Astrocyte of the spinal cord (primary cell): ENCODE data around the gene TYROBP.
A peak's percentile ranks its signal among the peaks of the same experiment; 100 is the strongest.

Source experiments
- DNase-seq: peaks from one replicate; pipeline ENCODE4 v3.0.0; 2011; ENCODE audit warnings: low read depth, low spot score
- H3K4me3 ChIP-seq: 2 replicates; pipeline ENCODE4 v1.5.1; 2011; ENCODE audit warnings: low read depth, mild to moderate bottlenecking, low read length, moderate library complexity
- in situ Hi-C: cut with HindIII; loops from 2 replicates; pipeline ENCODE4 v1.10.0; 2017; ENCODE audit warnings: low sequenced_read_pairs
- TF ChIP-seq, protein P1 (sequence below): IDR thresholded peaks from 2 replicates; pipeline ENCODE4 v1.5.1; 2012; ENCODE audit warnings: low read depth, mild to moderate bottlenecking, low read length, inconsistent platforms

Gene TYROBP

DNA sequence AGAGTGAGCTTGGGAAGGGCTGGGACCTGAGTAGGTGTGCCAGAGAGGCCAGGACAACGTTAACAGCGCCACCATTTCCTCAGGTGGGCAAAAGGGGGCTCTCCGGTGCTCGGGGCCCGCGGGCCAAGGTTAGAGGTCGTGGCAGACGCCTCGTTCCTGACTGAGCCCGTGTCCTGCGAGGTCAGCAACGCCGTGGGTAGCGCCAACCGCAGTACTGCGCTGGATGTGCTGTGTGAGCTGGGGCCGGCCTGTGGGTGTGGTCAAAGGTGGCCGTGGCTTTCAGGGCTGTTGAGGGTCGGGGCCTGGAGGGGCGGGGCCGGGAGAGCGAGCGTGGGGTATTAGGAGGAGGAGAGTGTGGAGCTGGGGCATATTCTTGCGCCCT is 47.7 kb downstream of the TYROBP start:
- in situ Hi-C loops = no loop called here
- TF ChIP-seq, protein P1, sequence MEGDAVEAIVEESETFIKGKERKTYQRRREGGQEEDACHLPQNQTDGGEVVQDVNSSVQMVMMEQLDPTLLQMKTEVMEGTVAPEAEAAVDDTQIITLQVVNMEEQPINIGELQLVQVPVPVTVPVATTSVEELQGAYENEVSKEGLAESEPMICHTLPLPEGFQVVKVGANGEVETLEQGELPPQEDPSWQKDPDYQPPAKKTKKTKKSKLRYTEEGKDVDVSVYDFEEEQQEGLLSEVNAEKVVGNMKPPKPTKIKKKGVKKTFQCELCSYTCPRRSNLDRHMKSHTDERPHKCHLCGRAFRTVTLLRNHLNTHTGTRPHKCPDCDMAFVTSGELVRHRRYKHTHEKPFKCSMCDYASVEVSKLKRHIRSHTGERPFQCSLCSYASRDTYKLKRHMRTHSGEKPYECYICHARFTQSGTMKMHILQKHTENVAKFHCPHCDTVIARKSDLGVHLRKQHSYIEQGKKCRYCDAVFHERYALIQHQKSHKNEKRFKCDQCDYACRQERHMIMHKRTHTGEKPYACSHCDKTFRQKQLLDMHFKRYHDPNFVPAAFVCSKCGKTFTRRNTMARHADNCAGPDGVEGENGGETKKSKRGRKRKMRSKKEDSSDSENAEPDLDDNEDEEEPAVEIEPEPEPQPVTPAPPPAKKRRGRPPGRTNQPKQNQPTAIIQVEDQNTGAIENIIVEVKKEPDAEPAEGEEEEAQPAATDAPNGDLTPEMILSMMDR = no peak
- no peak for DNase-seq
- no peak overlapping the region for H3K4me3 ChIP-seq

DNA sequence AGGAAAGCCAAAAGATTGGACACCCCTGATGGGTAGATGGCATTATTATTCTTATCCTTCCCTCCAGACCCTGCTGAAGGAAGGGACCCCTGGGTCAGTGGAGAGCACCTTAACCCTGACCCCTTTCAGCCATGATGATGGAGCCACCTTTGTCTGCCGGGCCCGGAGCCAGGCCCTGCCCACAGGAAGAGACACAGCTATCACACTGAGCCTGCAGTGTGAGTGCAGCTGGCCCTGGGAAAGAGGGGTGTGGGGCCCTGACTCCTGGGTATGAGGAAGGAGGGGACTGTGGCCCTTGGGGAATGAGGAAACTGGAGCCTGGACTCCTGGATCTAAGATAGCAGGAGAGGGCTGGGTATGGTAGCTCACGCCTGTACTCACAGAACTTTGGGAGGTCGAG is 48.7 kb downstream of the TYROBP start:
- in situ Hi-C loops = no loop called here
- no peak for DNase-seq
- TF ChIP-seq, protein P1 = no peak
- no peak overlapping the region for H3K4me3 ChIP-seq

DNA sequence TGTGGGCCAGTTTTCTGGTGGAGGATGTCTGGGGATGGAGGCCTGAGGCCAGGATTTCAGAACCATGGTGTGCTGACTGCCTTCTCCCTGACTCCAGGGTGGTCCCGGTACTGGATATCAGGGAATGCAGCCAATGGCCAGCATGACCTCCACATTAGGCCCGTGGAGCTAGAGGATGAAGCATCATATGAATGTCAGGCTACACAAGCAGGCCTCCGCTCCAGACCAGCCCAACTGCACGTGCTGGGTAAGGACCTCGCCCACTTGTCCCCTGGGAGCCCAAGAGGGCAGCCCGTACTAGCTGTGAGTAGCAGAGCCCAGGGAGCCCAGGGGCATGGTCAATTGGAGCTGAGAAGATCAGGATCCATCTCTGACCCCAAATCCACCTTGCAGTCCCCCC is 49.8 kb downstream of the TYROBP start:
- no peak for DNase-seq

DNA sequence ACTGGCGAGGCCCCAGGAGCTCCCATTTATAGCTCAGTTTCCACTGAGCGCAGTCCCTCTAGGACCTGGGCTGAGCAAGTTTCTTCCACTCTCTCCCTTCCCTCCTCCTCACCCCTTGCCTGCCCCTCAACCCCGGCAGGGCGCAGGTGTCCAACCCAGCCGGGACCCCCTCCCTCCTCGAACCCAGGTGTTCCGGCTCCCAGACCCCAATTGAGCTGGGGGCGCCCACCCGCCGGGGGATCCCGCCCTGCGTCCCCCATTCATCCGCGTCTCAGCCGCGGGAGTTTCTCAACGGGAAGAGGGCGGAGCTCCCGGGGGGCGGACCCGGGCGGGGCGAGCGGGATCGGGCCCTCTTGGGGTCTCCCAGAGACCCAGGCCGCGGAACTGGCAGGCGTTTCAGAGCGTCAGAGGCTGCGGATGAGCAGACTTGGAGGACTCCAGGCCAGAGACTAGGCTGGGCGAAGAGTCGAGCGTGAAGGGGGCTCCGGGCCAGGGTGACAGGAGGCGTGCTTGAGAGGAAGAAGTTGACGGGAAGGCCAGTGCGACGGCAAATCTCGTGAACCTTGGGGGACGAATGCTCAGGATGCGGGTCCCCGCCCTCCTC is 51.4 kb downstream of the TYROBP start, which contains the start of gene KIRREL2:
Gene KIRREL2 (plus strand): TSS at position 366 of the 604 bp plus-strand sequence. CDS start 209 bp downstream, at position 575.
- in situ Hi-C loops = no loop called here
- H3K4me3 ChIP-seq = peak within 1 kb of the TSS; percentile 29
- no peak for DNase-seq
- TF ChIP-seq, protein P1 = no peak

More for the DNA sequence above, 49.8 kb downstream of the TYROBP start:
- TF ChIP-seq, protein P1 = no peak
- in situ Hi-C loops = no loop called here
- no peak overlapping the region for H3K4me3 ChIP-seq
